Measurements from ENCODE around the gene MAP2K5.
"Not testable (repeated sequence)": the region's sequence is repeated elsewhere in the genome, so short reads cannot be mapped to it uniquely, and the experiment has no call there.

The MAP2K5 gene

DNA sequence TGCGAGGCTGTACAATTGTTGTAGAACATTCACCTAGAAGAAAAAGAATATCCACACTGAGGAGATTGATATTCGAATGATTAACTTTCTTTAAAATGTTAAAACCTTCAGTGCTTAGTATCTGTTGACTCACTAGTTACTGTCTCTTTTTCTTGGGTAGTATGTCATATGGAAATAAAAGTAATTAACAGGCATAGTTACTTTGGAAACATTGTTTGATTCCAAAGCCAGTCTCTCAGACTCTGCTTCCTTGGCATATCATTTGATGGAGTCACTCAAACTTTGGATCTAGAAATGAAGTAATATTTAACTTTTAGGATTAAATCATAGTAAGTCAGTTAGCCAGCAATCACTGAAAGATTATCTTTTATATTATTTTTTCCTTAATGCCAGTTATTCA, 63.4 kb downstream of the MAP2K5 start:
- no peak for DNase-seq

DNA sequence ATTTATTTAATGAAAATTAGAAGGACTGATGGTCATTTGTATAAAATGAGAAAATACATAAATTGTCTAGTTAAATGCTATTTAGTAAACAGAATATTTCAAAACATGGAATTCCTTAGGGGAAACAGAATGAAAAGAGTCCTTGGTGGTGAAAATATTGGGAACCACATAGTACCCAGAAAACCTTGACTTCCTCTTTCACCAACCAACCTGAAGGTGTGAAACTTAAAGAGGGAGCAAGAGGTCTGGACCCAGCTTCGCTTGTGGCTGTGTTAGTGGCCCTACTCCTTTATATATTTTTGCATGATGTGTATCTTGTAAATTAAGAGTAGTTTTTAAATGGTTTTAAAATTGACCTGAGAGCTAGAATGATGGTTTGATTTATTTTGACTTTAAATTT, 64.2 kb downstream of the MAP2K5 start:
- DNase-seq: no peak

DNA sequence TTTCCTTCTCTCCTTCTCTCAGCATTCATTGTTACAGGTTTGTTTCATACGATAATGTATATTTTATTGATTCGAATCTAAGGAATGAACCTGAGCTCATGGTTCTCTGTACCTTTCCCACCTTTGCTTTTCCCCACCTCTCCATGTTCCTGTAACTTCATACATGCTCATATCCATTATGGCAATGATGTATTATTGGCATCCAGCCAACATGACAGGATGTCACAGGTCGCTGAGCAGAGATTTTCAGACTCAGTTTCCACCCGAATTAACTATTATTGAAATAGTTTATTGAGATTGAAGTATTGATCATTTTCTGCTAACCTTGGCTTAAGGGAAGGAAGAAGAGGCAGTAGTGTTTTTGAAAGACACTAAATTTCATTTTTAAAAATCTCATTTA, 64.8 kb downstream of the MAP2K5 start:
- no peak for DNase-seq

DNA sequence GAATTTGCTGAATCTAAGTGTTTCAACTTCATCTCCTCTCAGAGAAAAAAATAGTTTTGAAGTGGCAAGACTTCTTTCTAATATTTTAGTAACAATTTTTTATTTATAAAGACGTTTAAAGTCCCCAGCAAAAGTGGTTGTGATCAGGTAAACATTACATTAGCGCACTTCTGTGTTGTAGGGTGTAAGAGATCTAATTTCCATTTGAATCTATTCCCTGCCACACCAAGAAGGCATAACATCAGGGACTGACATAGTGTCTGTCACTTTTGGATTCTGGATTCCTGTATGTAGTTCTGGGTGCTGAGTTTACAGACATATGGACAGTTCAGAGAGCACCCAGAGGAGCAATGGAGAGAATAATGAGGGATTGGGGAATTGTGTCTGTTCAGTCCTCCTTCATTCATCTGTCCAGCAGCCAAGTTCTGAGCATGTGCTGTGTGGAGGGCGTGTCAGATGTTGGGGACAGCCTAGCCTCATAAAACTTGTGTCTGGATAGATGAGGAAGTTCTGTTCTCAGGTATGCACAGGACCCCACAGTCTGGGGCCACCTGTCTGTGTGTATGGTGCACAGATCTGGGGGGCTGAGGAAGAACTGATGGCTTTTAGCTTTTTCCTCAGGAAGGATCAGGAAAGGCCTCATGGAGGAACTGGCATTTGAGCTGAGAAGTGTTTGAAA, 65.6 kb downstream of the MAP2K5 start:
- DNase-seq: no peak

GRCh38 chr15:67608638-67608959, 66.1 kb downstream of the MAP2K5 start:
- DNase-seq: no peak

DNA sequence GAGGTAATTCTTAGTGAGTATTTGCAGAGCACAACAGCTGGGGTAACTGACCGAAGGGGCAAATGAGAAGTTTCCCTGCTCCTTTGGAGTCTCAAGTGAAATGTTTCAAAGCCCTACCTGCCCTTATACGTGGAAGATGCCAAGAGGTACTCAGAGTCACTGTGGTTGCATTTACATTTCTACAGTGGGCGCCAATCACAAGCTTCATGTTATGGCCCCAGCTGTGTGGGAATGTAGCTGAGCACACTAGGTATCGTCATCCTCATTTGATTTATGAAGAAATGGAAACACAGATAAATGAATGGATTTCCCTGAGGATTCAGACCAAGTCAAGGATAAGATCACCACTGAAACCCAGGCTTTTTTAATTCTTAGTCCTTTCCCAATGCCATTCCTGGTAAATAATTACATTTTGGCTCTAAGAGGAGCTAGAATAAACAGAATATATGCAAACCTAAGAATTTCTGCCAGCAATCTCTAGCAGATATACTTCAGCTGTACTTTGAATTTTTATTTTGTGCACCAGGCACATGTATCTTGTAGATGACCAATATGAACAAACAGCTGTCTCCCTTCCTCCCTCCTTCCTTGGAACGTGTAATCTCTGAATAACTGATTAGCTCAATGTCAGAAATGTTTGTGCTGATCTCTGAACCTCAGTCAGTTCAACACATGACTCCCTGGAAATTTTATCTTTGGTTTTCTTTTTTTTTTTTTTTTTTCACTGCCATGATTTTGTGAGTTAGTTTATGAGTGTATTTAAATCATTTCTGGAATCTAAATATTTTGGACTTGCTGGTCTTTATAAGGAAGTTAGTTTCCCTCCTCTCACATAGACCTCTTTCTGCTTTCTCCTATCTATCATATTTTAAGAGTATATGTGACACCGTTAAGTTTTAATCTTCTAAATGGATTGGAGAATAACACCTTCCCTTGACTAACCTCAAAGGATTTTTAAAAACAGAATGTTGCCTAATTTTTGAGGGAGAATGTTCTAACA, 69.2 kb downstream of the MAP2K5 start:
- no peak for DNase-seq

DNA sequence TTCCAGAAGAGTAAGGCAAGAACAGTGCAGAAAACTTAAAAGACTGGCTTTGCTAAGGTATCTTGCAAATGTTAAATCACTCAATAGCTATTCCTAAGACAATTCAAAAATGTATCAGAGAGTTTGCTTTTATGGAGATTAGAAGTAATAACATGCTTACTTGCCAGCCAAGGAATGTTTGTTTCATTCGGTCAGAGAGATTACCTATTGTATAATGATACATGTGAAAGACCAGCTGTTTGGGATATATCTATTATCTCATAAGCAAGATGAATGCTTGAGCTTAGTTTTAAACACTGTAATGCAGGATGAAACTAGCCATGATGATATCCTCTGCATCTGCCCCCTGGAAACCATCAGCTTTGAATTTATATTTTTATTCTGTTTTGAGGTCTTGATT, 70.7 kb downstream of the MAP2K5 start:
- DNase-seq: no peak

DNA sequence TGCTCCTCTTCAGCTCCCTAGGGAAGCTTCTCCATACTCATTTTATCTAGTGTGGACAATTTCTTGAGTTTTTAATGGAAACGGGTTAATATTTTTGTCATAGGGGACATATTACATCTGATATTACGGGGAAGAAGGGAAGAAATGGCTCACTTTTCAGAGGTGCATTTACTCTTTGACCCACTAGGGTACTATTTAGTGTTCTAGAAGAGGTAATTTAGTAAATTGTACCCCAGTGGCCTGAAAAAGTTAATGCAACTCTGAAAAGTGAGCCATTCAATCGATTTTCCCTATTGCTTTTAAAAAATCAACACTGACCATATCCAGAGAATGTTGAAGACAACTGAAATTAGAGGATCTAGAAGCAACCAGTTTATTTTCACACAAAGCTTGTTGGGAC, 71.2 kb downstream of the MAP2K5 start:
- no peak for DNase-seq

DNA sequence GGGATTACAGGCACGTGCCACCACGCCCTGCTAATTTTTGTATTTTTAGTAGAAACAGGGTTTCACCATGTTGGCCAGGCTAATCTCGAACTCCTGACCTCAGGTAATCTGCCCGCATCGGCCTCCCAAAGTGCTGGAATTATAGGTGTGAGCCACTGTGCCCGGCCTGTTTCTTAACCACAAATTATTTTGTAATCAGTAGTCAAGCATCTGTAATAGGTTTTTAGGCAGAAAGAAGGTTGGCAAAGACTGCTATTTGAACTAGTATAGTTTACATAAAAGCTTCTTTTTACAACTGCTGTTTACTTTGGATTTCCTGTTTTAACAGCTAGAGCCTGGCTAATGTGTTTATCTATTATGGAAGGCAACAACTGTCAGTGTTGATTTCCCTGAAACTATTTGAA, 72.6 kb downstream of the MAP2K5 start:
- DNase-seq: not testable (repeated sequence)

DNA sequence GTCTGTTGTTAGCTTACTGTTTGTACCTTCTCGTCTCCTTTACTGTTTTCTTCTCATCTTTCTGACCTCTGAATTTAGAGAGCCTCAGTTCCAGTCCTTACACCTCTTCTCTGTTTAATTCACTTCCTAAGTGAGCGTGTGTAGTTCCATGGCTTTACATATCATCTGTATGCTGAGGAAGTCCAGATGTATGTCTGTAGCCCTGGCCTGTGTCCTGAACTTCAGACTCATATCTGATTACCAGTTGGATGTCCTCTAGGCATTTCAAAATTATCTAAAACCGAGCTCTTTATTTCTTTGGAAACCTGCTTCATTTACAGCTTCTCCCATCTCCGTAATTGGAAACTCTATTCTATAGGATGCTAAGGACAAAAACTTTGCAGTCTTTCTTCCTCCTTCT, 75.8 kb downstream of the MAP2K5 start:
- DNase-seq: no peak

GRCh38 chr15:67622110-67622509, 79.6 kb downstream of the MAP2K5 start:
- no peak for DNase-seq

DNA sequence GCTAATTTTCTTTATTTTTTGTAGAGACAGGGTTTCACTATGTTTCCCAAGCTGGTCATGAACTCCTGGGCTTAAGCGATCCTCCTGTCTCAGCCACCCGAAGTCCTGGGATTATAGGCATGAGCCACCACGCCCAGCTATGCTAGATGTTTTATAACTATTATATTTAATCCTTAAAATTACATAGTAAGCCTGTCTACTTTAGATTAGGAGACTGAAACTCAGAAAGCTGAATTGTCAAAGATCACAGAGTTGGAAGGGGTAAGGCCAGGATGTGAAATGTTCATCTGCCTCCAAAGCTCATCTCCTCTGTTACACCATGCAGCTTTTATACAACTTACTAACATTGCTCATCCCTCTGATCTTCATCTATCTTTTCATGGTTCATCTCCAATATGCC, 89.8 kb downstream of the MAP2K5 start:
- no peak for DNase-seq

- not testable (repeated sequence) for DNase-seq
Observed at GRCh38 chr15:67635950-67636349, 93.4 kb downstream of the MAP2K5 start.

DNA sequence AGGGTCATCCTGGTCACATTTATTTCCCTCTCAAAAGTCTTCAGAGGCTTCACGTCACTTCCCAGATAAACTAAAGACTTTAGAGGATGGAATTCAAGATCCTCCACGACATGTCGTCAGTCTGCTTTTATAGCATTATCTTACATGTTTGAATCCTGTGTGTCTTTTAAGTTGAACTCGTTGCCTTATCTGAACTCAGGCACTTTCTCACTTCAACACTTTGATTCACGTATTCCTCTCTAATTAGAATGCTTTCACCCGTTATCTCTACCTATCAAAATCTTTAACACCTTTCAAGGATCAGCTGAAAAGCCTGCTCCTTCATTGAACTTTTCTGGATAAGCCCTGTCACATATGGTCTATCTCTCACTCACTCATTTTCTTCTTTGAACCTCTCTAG, 97.1 kb downstream of the MAP2K5 start:
- DNase-seq: no peak

DNA sequence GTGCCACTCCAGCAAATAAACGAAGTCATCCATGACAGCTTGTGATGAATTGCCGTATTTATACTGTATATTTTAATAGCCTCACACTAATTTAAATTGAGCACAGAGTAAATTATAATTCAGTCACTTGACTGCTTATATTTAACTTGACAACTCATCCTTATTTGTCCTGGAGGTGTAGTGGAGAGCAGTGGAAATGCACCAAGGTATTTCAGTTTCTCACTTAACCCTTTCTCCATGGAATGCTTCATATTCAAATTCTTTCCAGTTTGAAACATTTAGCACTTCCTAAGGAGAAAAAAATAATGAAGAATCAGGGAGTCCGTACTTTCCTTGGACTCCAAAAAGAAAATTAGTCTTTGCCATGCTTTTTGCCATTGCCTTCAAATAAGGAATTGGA, 99.0 kb downstream of the MAP2K5 start:
- no peak for DNase-seq

DNA sequence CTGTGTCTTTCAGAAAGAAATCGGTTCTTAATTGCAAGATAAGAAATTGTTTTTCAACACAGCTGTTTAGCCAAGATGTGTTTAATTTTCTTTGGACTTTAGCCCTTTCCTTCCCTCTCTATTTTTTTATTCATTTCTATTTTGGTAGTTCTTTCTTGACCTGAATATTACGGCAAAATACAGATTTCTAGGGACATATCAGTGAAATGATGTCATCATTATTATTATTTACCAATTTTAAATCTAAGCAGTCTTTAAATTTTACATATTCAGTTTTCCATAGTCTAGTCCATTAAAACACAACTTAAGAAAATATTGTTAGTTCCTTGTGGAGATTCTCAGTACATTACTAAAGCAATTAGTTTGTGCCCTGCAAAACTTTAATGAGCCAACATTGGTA, 104.3 kb downstream of the MAP2K5 start:
- DNase-seq: no peak

DNA sequence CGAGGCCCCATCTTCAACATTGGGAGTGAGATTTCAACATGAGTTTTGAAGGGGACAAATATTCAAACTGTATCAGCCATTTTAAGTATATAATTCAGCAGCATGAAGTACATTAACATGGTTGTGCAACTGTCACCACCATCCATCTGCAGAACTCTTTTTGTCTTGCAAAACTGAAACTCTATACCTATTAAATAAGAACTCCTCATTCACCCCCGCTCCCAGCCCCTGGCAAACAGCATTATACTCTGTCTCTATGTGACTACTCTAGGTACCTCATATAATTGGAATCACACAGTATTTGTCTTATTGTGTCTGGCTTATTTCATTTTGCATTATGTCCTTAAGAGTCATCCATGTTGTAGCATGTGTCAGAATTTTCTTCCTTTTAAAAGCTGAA, 110.1 kb downstream of the MAP2K5 start:
- DNase-seq: no peak

DNA sequence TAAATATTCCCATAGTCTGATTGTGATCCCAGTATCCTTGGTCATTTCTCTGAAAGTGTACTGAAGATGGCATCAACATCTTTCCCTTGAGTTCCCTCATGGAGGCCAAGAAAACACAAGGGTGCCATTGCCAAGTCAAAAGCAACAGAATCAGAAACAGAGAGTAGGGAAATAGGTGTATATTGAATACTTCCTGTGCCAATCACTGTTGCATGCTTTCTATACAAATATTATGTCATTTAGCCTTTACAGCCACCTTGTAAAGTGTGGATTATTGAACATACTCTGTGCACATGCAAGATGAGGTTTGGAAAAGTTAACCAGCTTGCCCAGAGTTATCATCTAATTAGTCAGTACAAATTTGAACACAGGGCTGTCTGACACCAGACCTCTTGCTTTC, 117.9 kb downstream of the MAP2K5 start:
- no peak for DNase-seq

DNA sequence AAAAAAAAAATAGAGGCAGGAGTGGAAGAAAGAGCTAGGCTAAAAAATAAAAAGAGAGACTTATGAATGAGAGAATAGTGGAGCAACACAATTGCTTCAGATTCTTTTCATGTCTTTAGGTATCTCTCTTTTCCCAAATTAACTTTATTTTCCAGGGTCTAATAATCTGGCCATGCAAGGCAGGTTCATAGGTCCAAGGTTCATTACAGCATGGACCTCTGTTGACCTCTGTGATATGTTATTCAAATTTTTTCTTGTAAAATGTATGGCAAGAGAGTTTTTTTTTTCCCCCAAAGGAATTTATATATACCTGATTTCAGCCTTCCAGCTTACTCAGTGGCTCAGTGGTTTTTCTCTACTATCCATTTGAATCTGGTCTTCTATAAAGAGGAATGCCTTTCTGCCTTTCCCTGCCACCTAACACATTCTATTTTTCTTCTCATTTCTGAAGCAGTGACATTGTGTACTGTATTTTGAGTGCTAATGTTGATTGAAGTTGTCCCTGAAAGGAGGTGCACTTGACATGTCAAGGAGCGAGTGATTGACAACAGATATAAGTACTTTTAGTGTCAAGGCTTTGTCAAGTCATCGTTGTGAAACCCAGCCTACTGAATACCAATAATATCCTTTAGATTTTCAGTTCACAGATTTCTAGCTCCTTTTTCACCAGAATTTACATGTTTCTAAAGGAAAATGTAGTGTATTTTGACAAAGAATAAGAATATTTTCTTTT, 118.5 kb downstream of the MAP2K5 start:
- no peak for DNase-seq

DNA sequence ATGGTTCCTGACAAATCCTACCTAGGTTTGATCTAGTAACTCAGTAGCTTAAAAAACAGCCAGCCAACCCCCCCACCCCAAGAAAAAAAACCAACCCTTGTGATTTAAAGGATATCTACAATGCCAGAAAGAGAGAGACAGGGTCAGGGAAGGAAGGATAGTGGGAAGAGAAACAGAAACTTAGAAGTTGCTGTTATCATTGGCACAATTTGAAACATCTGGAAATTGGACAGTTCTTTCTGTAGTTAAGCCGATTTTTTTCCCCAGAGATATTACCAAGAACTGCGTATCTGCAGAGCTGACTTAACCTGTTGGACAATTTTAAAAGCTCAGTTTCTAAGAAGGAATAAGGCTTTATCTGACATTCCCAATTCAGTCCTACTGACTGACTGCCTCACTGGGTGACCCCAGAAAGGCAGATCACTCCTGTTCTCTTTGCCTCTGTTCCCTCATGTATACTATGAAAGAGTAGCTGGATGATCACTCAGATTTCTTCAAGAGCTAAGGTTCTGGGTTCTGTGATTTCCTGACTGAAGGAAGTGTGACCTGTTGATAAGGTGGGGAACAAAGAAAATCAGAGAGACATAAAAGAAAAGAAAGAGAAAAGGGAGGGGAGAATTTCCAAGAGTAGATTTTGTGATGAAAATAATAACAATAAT, 128.3 kb downstream of the MAP2K5 start:
- DNase-seq: no peak

DNA sequence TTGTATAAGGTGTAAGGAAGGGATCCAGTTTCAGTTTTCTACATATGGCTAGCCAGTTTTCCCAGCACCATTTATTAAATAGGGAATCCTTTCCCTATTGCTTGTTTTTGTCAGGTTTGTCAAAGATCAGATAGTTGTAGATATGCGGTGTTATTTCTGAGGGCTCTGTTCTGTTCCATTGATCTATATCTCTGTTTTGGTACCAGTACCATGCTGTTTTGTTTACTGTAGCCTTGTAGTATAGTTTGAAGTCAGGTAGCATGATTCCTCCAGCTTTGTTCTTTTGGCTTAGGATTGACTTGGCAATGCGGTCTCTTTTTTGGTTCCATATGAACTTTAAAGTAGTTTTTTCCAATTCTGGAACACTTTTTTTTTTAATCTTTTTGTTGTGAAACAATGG, 130.3 kb downstream of the MAP2K5 start:
- not testable (repeated sequence) for DNase-seq

DNA sequence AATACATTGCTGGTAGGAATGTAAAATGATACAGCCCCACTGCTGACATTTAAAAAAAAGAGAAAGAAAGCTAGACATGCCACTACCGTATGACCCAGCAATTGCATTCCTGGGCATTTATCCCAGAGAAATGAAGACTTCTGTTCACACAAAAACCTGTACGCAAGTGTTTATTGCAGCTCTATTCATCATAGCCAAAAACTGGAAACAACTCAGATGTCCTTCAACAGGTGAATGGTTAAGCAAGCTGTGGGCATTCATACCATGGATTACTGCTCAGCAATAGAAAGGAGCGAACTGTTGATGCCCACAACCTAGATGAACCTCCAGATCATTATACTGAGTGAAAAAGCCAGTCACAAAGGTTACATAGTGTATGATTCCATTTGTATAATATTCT, 132.5 kb downstream of the MAP2K5 start:
- no peak for DNase-seq

- DNase-seq: no peak
Observed at GRCh38 chr15:67678089-67678488, 135.6 kb downstream of the MAP2K5 start.

All from NCI-H1694 (cell line).